GM21447 (cell line): ENCODE measurements around the gene MFAP2.

ENCODE experiments used
- ATAC-seq: cut with Tn5 transposase; IDR thresholded peaks from one replicate; pipeline ENCODE4 v1.9.1; 2021; ENCODE audit not compliant: unreplicated experiment

Gene MFAP2

GRCh38 chr1:16980473-16981268 lies at the start of gene MFAP2:
TSS of gene MFAP2 (minus strand) at chr1:16980620. CDS start at chr1:16978273, 2,347 bp downstream.
- ATAC-seq = no peak

- ATAC-seq = no peak
Measured at GRCh38 chr1:17030206-17030605, 49.8 kb upstream of the MFAP2 start.

GRCh38 chr1:17028662-17029188 lies 48.3 kb upstream of the MFAP2 start:
- ATAC-seq = no peak

GRCh38 chr1:17027900-17028299 lies 47.5 kb upstream of the MFAP2 start:
- no peak for ATAC-seq

GRCh38 chr1:17027403-17027802 lies 47.0 kb upstream of the MFAP2 start:
- ATAC-seq = no peak

- no peak for ATAC-seq
Measured at GRCh38 chr1:17024721-17025120, 44.3 kb upstream of the MFAP2 start.

- no peak for ATAC-seq
Measured at GRCh38 chr1:17023573-17023972, 43.2 kb upstream of the MFAP2 start.

GRCh38 chr1:17023102-17023501 lies 42.7 kb upstream of the MFAP2 start:
- no peak for ATAC-seq

GRCh38 chr1:17021896-17022295 lies 41.5 kb upstream of the MFAP2 start:
- no peak for ATAC-seq

GRCh38 chr1:17020502-17020901 lies 40.1 kb upstream of the MFAP2 start:
- no peak for ATAC-seq

- ATAC-seq = peak; percentile 60
Measured at GRCh38 chr1:17018849-17019248, 38.4 kb upstream of the MFAP2 start.

GRCh38 chr1:17017435-17017834 lies 37.0 kb upstream of the MFAP2 start:
- no peak for ATAC-seq

- ATAC-seq = no peak
Measured at GRCh38 chr1:17016317-17016661, 35.9 kb upstream of the MFAP2 start.

- ATAC-seq = no peak
Measured at GRCh38 chr1:17014671-17015567, 34.5 kb upstream of the MFAP2 start.

- ATAC-seq = no peak
Measured at GRCh38 chr1:17013491-17014320, 33.3 kb upstream of the MFAP2 start.

GRCh38 chr1:17012775-17013490 lies 32.5 kb upstream of the MFAP2 start:
- ATAC-seq = no peak

GRCh38 chr1:17011439-17012307 lies 31.3 kb upstream of the MFAP2 start, which contains the start of gene ATP13A2:
TSS of gene ATP13A2 (minus strand) at chr1:17011928. CDS start at chr1:17011738, 190 bp downstream.
- peak; percentile 71 for ATAC-seq

GRCh38 chr1:17011092-17011438 lies 30.6 kb upstream of the MFAP2 start:
- peak; percentile 8 for ATAC-seq

GRCh38 chr1:17009706-17010105 lies 29.3 kb upstream of the MFAP2 start:
- no peak for ATAC-seq
